ENCODE results near the gene SCAF1.

The SCAF1 gene

DNA sequence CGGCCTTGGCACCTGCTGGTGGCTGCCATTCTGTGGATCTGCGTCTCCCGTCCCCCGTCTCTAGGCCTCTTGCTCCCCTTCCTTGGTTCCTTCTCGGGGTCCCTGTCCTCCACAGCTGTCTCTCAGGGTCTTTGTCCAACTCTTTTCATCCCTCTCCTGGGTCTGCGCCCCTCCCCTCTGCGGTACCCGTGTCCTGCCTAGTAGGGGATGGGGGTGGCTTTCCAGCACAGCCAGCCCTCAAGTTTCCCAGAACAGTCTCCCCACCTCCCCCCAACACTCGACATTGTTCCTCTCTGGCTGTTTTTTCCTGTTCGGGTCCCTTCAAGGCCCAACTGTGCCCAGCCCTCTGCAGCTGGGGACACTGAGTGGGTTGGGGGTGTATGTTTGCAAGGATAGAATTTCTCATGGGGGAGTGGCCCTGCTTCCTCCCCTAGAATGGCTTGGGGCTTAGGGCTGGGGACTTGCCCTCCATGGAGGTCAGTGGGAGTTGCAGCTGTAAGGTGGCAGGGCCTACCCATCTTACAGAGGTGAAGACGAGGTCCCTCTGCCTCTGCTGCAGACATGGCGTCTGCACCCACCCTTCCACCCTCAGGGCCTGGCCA, 46.6 kb downstream of the SCAF1 start:
- DNase-seq, result no peak

- peak; percentile 41 for DNase-seq
Measured at GRCh38 chr19:49689133-49690078, 47.4 kb downstream of the SCAF1 start, which contains the start of gene ADM5. ADM5 (plus strand) TSS chr19:49689594; CDS start chr19:49689838, 244 bp downstream.

DNA sequence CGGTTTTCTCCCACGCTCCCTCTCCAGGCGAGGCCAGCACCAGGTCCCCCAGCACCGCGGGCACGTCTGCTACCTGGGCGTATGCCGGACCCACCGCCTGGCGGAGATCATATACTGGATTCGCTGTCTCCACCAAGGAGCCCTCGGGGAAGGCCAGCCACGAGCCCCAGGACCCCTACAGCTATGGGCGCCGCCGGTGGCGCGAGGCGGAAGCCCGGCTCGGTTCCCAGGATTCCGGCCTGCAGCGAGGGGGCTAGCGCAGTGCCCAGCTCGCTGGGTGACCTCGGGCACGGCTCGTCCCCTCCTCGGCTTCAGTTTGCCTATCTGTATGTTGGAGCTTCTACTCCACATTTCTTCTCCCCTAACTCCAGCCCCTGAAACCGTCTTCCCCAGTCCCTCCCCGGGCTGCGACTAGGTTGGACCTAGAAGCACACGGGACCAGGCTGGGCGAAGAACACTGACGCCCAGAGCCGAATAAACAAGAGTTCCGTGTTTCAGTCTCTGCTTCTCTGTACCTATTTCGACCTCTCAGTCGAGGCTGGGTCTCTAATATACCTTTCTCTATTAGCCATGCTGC, 48.2 kb downstream of the SCAF1 start:
- no peak for DNase-seq

- DNase-seq, result peak; percentile 94
Measured at GRCh38 chr19:49690656-49691242, 48.7 kb downstream of the SCAF1 start, which contains the start of gene CPT1C. CPT1C (plus strand) TSS chr19:49691116; CDS start chr19:49692253, 1,137 bp downstream.

- peak; percentile 73 for DNase-seq
Measured at GRCh38 chr19:49691243-49692146, 49.5 kb downstream of the SCAF1 start.

- no peak for DNase-seq
Measured at GRCh38 chr19:49692147-49692506, 50.1 kb downstream of the SCAF1 start.

GRCh38 chr19:49696115-49696514, 54.1 kb downstream of the SCAF1 start:
- DNase-seq, result no peak

GRCh38 chr19:49696865-49697264, 54.9 kb downstream of the SCAF1 start:
- no peak for DNase-seq

GRCh38 chr19:49699364-49699763, 57.4 kb downstream of the SCAF1 start:
- DNase-seq, result no peak

GRCh38 chr19:49700563-49700962, 58.6 kb downstream of the SCAF1 start:
- DNase-seq, result no peak

- no peak for DNase-seq
Measured at GRCh38 chr19:49701271-49701786, 59.3 kb downstream of the SCAF1 start.

- no peak for DNase-seq
Measured at GRCh38 chr19:49704888-49705642, 63.1 kb downstream of the SCAF1 start.

DNA sequence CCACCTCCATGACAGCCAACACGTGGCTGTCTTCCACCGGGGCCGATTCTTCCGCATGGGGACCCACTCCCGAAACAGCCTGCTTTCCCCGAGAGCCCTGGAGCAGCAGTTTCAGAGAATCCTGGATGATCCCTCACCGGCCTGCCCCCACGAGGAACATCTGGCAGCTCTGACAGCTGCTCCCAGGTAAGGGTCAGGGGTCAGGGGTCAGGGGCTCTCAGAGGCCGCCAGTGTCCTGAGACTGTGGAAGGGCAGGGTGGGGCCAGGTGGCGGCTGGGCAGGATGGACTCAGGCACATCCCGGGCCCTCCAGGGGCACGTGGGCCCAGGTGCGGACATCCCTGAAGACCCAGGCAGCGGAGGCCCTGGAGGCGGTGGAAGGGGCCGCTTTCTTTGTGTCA, 63.9 kb downstream of the SCAF1 start:
- DNase-seq, result no peak
